AG10803 (cell line): Measurements from ENCODE around the gene CELF3.
"Not testable (repeated sequence)": the region's sequence is repeated elsewhere in the genome, so short reads cannot be mapped to it uniquely, and the experiment has no call there.

Experiments used
- DNase-seq: peaks from one replicate; pipeline ENCODE4 v3.0.0; 2010; ENCODE audit warnings: low read depth
- H3K4me3 ChIP-seq: 2 replicates; pipeline ENCODE4 v1.5.1; 2011; ENCODE audit warnings: mild to moderate bottlenecking, low read length, control low read depth
- CTCF ChIP-seq: conservative IDR thresholded peaks from 2 replicates; pipeline ENCODE4 v1.5.1; 2011; ENCODE audit warnings: mild to moderate bottlenecking, low read length, control low read depth, inconsistent platforms

CELF3 gene

DNA sequence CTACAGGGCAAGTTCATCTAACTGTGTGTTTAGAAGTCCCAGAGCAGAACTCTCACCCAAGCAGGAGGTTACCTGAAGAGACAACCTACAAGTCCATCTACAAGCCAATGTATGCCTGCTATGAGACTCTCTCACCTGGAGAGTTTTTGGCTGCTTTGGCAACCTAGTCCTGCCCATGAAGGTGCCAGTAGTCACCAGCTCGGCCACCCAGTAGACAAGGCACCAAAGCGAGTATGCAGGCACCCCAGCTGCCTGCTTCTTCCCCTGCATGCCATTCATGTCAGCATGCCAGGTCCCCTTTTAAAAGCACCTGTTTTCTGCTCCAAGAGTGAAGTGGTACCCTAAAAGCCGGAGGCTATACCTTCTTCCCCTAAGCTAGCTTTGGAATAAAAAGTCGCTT lies 24.9 kb upstream of the CELF3 start:
- no peak overlapping the region for H3K4me3 ChIP-seq
- DNase-seq: no peak
- no peak for TF ChIP-seq CTCF

GRCh38 chr1:151739590-151740355 lies 23.2 kb upstream of the CELF3 start:
- no peak overlapping the region for H3K4me3 ChIP-seq
- no peak for DNase-seq
- TF ChIP-seq CTCF: no peak

DNA sequence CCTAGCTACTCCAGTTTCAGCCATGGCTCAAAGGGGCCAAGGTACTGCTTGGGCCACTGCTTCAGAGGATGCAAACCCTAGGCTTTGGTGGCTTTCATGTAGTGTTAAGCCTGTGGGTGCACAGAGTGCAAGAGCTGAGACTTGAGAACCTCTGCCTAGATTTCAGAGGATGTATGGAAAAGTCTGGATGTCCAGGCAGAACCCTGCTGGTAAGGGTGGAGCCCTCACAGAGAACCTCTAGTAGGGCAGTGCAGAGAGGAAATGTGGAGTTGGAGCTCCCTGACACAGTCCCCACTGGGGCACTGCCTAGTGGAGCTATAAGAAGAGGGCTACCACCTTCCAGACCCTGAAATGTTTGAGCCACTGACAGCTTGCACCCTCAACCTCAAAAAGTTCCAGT lies 20.9 kb upstream of the CELF3 start:
- H3K4me3 ChIP-seq: no peak overlapping the region
- TF ChIP-seq CTCF: no peak
- DNase-seq: no peak

DNA sequence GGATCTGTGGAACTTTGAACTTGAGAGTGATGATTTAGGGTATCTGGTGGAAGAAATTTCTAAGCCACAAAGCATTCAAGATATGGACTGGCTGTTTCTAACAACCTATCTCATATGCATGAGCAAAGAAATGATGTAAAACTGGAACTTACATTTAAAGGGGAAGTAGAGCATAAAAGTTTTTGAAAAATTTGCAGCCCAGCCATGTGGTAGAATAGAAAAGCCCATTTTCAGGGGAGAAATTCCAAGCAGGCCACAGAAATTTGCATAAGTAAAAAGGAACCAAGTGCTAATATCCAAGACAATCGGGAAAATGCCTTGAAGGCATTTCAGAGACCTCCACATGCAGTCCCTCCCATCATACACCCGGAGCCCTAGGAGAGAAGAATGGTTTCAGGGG lies 20.4 kb upstream of the CELF3 start:
- DNase-seq: no peak
- H3K4me3 ChIP-seq: no peak overlapping the region
- TF ChIP-seq CTCF: no peak

- not testable (repeated sequence) for DNase-seq, H3K4me3 ChIP-seq
Observed at GRCh38 chr1:151733995-151734394, 17.4 kb upstream of the CELF3 start.

- no peak for DNase-seq
- H3K4me3 ChIP-seq: no peak overlapping the region
- TF ChIP-seq CTCF: no peak
Observed at GRCh38 chr1:151733126-151733525, 16.5 kb upstream of the CELF3 start.

DNA sequence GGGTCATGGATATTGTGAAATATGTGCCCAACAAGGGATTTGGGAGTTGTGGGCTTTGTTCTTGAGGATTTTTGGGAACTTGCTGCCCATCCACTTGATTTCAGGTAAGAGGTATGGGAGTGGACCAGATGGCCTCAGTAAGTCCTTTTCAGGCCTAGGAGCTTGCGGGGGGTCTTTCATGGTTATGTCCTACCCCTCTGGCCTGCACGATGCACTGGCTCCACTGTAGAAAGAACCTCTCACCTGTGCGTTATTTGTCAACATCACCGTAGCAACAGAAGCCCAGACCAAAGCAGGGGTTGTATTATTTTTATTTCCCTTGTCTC lies 13.3 kb upstream of the CELF3 start:
- no peak for TF ChIP-seq CTCF
- H3K4me3 ChIP-seq: no peak overlapping the region
- no peak for DNase-seq
